ENCODE measurements around the gene TP53BP2. TPM values are rescaled to one million over a fixed set of nuclear protein-coding genes. Genes with fewer than 3 reads are reported as not detected.

The TP53BP2 gene
- total RNA-seq, 1 donor from 2014 or later = 47.4 TPM

- no peaks in the 10 kb centered on the region for H3K36me3 Mint-ChIP-seq (ENCODE audit: low read depth)
- H3K4me1 Mint-ChIP-seq (ENCODE audit: low read depth) = no peaks in the 10 kb centered on the region
- TF ChIP-seq, protein P1, sequence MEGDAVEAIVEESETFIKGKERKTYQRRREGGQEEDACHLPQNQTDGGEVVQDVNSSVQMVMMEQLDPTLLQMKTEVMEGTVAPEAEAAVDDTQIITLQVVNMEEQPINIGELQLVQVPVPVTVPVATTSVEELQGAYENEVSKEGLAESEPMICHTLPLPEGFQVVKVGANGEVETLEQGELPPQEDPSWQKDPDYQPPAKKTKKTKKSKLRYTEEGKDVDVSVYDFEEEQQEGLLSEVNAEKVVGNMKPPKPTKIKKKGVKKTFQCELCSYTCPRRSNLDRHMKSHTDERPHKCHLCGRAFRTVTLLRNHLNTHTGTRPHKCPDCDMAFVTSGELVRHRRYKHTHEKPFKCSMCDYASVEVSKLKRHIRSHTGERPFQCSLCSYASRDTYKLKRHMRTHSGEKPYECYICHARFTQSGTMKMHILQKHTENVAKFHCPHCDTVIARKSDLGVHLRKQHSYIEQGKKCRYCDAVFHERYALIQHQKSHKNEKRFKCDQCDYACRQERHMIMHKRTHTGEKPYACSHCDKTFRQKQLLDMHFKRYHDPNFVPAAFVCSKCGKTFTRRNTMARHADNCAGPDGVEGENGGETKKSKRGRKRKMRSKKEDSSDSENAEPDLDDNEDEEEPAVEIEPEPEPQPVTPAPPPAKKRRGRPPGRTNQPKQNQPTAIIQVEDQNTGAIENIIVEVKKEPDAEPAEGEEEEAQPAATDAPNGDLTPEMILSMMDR (IDR thresholded peaks at IDR 0.05) = no peak
- no peak for DNase-seq (ENCODE audit: low spot score)
- H3K27ac Mint-ChIP-seq (ENCODE audit: unreplicated experiment) = no peak overlapping the region
- no peaks in the 10 kb centered on the region for H3K27me3 Mint-ChIP-seq (ENCODE audit: low read depth)
- H3K9me3 Mint-ChIP-seq (ENCODE audit: low read depth) = no peaks in the 10 kb centered on the region
- H3K4me3 Mint-ChIP-seq (ENCODE audit: unreplicated experiment) = no peak overlapping the region
These were observed 6.6 kb upstream of the TP53BP2 start for GRCh38 chr1:223852337-223852736.

GRCh38 chr1:223849352-223850254, 3.9 kb upstream of the TP53BP2 start:
- DNase-seq (ENCODE audit: low spot score) = no peak
- no peak overlapping the region for H3K4me3 Mint-ChIP-seq (ENCODE audit: unreplicated experiment)
- no peaks in the 10 kb centered on the region for H3K9me3 Mint-ChIP-seq (ENCODE audit: low read depth)
- no peaks in the 10 kb centered on the region for H3K27me3 Mint-ChIP-seq (ENCODE audit: low read depth)
- H3K27ac Mint-ChIP-seq (ENCODE audit: unreplicated experiment) = no peak overlapping the region
- TF ChIP-seq, protein P1 (IDR thresholded peaks at IDR 0.05) = no peak
- no peaks in the 10 kb centered on the region for H3K36me3 Mint-ChIP-seq (ENCODE audit: low read depth)
- H3K4me1 Mint-ChIP-seq (ENCODE audit: low read depth) = peaks cover 11% of the 10 kb centered on the region

- no peaks in the 10 kb centered on the region for H3K36me3 Mint-ChIP-seq (ENCODE audit: low read depth)
- H3K27me3 Mint-ChIP-seq (ENCODE audit: low read depth) = no peaks in the 10 kb centered on the region
These were observed 2.8 kb upstream of the TP53BP2 start for GRCh38 chr1:223848536-223848935.

DNA sequence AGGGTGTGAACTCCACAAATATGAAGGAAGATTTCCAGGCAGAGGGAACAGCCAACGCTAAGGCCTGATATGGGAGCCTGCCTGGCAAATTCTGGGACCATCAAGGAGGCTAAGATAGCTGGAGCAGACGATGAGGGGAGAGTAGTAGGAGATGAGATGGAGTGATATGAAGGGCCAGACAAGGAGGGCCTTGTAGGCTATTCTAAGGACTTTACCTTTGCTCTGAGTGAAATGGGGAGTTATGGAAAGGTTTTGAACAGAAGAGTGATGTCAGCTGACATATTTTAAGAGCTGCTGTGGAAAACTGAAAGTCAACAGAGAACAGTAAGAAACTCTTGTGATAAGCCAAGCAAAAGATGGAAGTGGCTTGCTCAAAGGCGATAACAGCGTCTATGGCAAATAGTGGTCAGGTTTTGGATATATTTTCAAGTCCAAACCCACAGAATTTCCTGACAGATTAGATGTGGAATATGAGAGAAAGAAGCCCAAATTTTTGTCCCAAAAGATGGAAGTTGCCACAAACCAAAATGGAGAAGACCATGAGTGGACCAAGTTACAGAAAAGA, 2.1 kb upstream of the TP53BP2 start:
- Mint-ChIP-seq H3K4me3 (ENCODE audit: unreplicated experiment) (no peak overlapping the region), H3K9me3 (ENCODE audit: low read depth) (no peaks in the 10 kb centered on the region), H3K27ac (ENCODE audit: unreplicated experiment) (peak overlapping the region; percentile 33), H3K27me3 (ENCODE audit: low read depth) (no peaks in the 10 kb centered on the region), H3K36me3 (ENCODE audit: low read depth) (no peaks in the 10 kb centered on the region), H3K4me1 (ENCODE audit: low read depth) (peaks cover 25% of the 10 kb centered on the region)
- TF ChIP-seq, protein P1 (IDR thresholded peaks at IDR 0.05) = no peak
- no peak for DNase-seq (ENCODE audit: low spot score)

More at GRCh38 chr1:223848536-223848935, 2.8 kb upstream of the TP53BP2 start:
- H3K27ac Mint-ChIP-seq (ENCODE audit: unreplicated experiment) = no peak overlapping the region
- no peak for DNase-seq (ENCODE audit: low spot score)
- H3K4me1 Mint-ChIP-seq (ENCODE audit: low read depth) = peaks cover 20% of the 10 kb centered on the region
- TF ChIP-seq, protein P1 (IDR thresholded peaks at IDR 0.05) = no peak
- no peaks in the 10 kb centered on the region for H3K9me3 Mint-ChIP-seq (ENCODE audit: low read depth)
- no peak overlapping the region for H3K4me3 Mint-ChIP-seq (ENCODE audit: unreplicated experiment)

- no peak for DNase-seq (ENCODE audit: low spot score)
- Mint-ChIP-seq H3K27me3 (ENCODE audit: low read depth) (no peaks in the 10 kb centered on the region), H3K27ac (ENCODE audit: unreplicated experiment) (peak overlapping the region; percentile 99), H3K4me1 (ENCODE audit: low read depth) (peaks cover 44% of the 10 kb centered on the region), H3K36me3 (ENCODE audit: low read depth) (no peaks in the 10 kb centered on the region), H3K4me3 (ENCODE audit: unreplicated experiment) (peak overlapping the region; percentile 95), H3K9me3 (ENCODE audit: low read depth) (no peaks in the 10 kb centered on the region)
- TF ChIP-seq, protein P1 (IDR thresholded peaks at IDR 0.05) = no peak
These were observed 524 bp downstream of the TP53BP2 start for GRCh38 chr1:223845037-223845809.

Data from chondrocyte (in vitro differentiated cells).